K562 treated with DMSO at 1 percent for 4 hours (cell line): Measurements from ENCODE around the gene LMO2. TPM values are rescaled to one million over a fixed set of nuclear protein-coding genes. Genes with fewer than 3 reads are reported as not detected.

ENCODE experiments used
- total RNA-seq: library from RNA; unstranded; fragments of 300-600 nt; gene quantifications from 2 replicates; pipeline ENCODE4 v1.2.3, GENCODE V29; 2022; ENCODE audit not compliant: insufficient read depth

Gene LMO2
- total RNA-seq: 16.3 and 19.0 TPM in 2 replicates

GRCh38 chr11:33891714-33892327, at the start of gene LMO2:
Gene LMO2, minus strand, starts transcription at chr11:33892076. Its CDS starts 22,360 bp downstream, at chr11:33869716.

Other genes starting within 250 kb of the LMO2 start
- gene C11orf91, start 191.2 kb downstream of the LMO2 start, total RNA-seq: not detected in 2 replicates
- 113 and 132 TPM in 2 replicates for gene CD59, start 155.7 kb downstream of the LMO2 start, total RNA-seq
- gene FBXO3, start 117.6 kb downstream of the LMO2 start, total RNA-seq: 10.1 and 11.5 TPM in 2 replicates
- gene CAPRIN1, start 159.7 kb upstream of the LMO2 start, total RNA-seq: 109 and 130 TPM in 2 replicates
- gene NAT10, start 213.6 kb upstream of the LMO2 start, total RNA-seq: 24.7 and 35.5 TPM in 2 replicates